Keratinocyte (primary cell): Measurements from ENCODE around the gene SEC14L5. TPM values are rescaled to one million over a fixed set of nuclear protein-coding genes. Genes with fewer than 3 reads are reported as not detected.

Experiments
- DNase-seq: peaks from one replicate; pipeline ENCODE4 v3.0.0-alpha.2; 2011; ENCODE audit warnings: low read depth, missing footprints, low spot score
- FAIRE-seq: peaks from 2 replicates; lab custom pipeline; 2011; peaks lifted over from hg19 to GRCh38; lab: Jason Lieb, UNC
- H2AFZ ChIP-seq: 2 replicates; pipeline ENCODE4 v1.6.0; 2012; ENCODE audit warnings: low read length, control low read depth, inconsistent platforms; ENCODE audit not compliant: control insufficient read depth
- H3K27ac ChIP-seq: 2 replicates; pipeline ENCODE4 v1.5.1; 2011; ENCODE audit warnings: low read length; ENCODE audit not compliant: control insufficient read depth, insufficient read depth
- H3K27me3 ChIP-seq: 3 replicates; pipeline ENCODE4 v1.6.0; 2011; ENCODE audit warnings: low read length; ENCODE audit not compliant: control insufficient read depth, insufficient read depth; ENCODE audit errors: extremely low read depth
- H3K36me3 ChIP-seq, 2 experiments: 2 replicates in 1 of 2; 3 replicates in 1 of 2; pipeline ENCODE4 v1.5.1; 2011; ENCODE audit warnings: low read length in 2 of 2, mild to moderate bottlenecking in 1 of 2; ENCODE audit not compliant: control insufficient read depth in 2 of 2, insufficient read depth in 2 of 2; ENCODE audit errors: extremely low read depth in 1 of 2
- H3K4me1 ChIP-seq: 3 replicates; pipeline ENCODE4 v1.5.1; 2011; ENCODE audit warnings: low read length; ENCODE audit not compliant: control insufficient read depth, insufficient read depth; ENCODE audit errors: extremely low read depth
- H3K4me2 ChIP-seq: 3 replicates; pipeline ENCODE4 v1.6.0; 2011; ENCODE audit warnings: low read depth, low read length; ENCODE audit not compliant: control insufficient read depth, insufficient read depth; ENCODE audit errors: extremely low read depth
- H3K4me3 ChIP-seq, 3 experiments: fragments of 200-600 bp in 1 of 3; sonication (generic) in 1 of 3; 2 replicates in 2 of 3; 3 replicates in 1 of 3; pipeline ENCODE4 v1.5.1; 2011 to 2016; ENCODE audit warnings: low read length in 3 of 3, mild to moderate bottlenecking in 3 of 3, control low read depth in 2 of 3, inconsistent platforms in 1 of 3, low read depth in 1 of 3, mixed read lengths in 1 of 3, mixed run types in 1 of 3, moderate library complexity in 1 of 3; ENCODE audit not compliant: control insufficient read depth in 2 of 3, insufficient read depth in 2 of 3; ENCODE audit errors: extremely low read depth in 1 of 3
- H3K79me2 ChIP-seq: 2 replicates; pipeline ENCODE4 v1.6.0; 2012; ENCODE audit warnings: low read length; ENCODE audit not compliant: control insufficient read depth, insufficient read depth
- H3K9ac ChIP-seq: 3 replicates; pipeline ENCODE4 v1.6.0; 2011; ENCODE audit warnings: low read length; ENCODE audit not compliant: control insufficient read depth, insufficient read depth; ENCODE audit errors: extremely low read depth
- H3K9me1 ChIP-seq: 3 replicates; pipeline ENCODE4 v1.6.0; 2011; ENCODE audit warnings: low read length; ENCODE audit not compliant: control insufficient read depth, insufficient read depth; ENCODE audit errors: extremely low read depth
- H3K9me3 ChIP-seq: 2 replicates; pipeline ENCODE4 v1.5.1; 2012; ENCODE audit warnings: low read depth, low read length; ENCODE audit not compliant: control insufficient read depth
- H4K20me1 ChIP-seq: 3 replicates; pipeline ENCODE4 v1.6.0; 2011; ENCODE audit warnings: low read length; ENCODE audit not compliant: control insufficient read depth, insufficient read depth; ENCODE audit errors: extremely low read depth
- EZH2 ChIP-seq: IDR thresholded peaks from one replicate; pipeline ENCODE4 v1.6.1; 2012; ENCODE audit warnings: inconsistent platforms, mild to moderate bottlenecking, low read length, moderate library complexity
- dilution Hi-C: fragments of 300-500 bp; cut with MboI; formaldehyde crosslinking; loops from one replicate; pipeline ENCODE4 v1.7.0; 2020; ENCODE audit warnings: low sequenced_read_pairs; ENCODE audit not compliant: extremely low pct_ligation_motif_present
- polyA plus RNA-seq, 5 experiments: library from polyadenylated mRNA; depleted of rRNA in 3 of 5; stranded (reverse) in 3 of 5; stranded (forward) in 1 of 5; unstranded in 1 of 5; fragments of >200 nt; gene quantifications; 1 replicate in 1 of 5; 2 replicates in 3 of 5; 3 replicates in 1 of 5; pipeline versions ENCODE4 v1.2.1 to v1.2.3, GENCODE V29; 2011 to 2012; ENCODE audit warnings: missing spikeins in 2 of 5, low read depth in 1 of 5, low replicate concordance in 1 of 5
- TF ChIP-seq, protein P1 (sequence below), 3 experiments: IDR thresholded peaks in 1 of 3; conservative IDR thresholded peaks in 1 of 3; optimal IDR thresholded peaks in 1 of 3; 2 replicates in 2 of 3; 3 replicates in 1 of 3; pipeline versions ENCODE3 to v1.5.1; 2011; ENCODE audit warnings: low read length in 3 of 3, mild to moderate bottlenecking in 3 of 3, moderate library complexity in 2 of 3, control low read depth in 1 of 3, inconsistent platforms in 1 of 3; ENCODE audit not compliant: insufficient read depth in 2 of 3; ENCODE audit errors: extremely low read depth in 1 of 3

SEC14L5 gene
- polyA plus RNA-seq, 1 donor (not counting 4 experiments of a cell fraction or from before 2014, with no cell fraction given): 0.08 TPM

DNA sequence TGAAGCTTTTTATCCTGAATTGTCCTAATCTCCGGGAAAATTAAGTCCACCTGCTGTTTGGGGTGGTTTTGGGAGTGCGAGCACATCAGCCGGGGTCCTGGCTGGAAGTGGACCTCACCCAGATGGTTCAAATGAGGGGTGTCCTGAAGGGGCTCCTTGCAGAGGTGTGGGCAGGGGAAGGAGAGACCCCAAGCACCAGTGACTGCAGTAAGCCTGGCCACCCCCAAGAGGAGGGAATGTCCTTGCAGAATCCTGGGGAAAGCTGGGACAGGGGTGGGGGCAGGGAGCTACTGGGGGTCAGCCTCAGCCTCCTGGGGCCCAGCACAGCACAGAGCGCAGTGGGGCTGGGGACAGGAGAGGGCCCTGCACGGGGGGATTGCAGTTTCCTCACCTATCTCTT, 46.2 kb downstream of the SEC14L5 start:
- no peaks in the 10 kb centered on the region for H3K27me3 ChIP-seq

DNA sequence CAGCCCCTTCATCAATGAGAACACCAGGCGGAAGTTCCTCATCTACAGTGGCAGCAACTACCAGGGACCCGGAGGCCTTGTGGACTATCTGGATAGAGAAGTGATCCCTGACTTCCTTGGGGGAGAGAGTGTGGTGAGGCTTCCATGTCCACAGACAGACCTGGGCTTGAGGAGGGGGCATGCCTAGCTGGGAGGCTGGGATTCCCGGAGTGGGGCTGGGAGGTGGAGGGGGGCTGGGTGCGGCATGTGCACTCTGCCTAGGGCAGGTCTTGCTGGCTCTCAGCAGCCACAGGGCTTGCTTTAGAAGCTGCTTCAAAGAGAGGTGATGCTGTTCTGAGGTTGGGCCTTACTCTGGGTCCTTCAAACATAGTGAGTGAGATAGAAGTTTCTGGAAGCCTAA, 47.8 kb downstream of the SEC14L5 start:
- Histone ChIP-seq H4K20me1 (no peaks in the 10 kb centered on the region), H3K27me3 (no peaks in the 10 kb centered on the region), H2AFZ (no peak overlapping the region), H3K4me3 (no peak overlapping the region), H3K27ac (no peak overlapping the region), H3K36me3 (no peaks in the 10 kb centered on the region), H3K4me2 (no peak overlapping the region), H3K4me1 (no peaks in the 10 kb centered on the region), H3K9me3 (no peaks in the 10 kb centered on the region), H3K79me2 (no peaks in the 10 kb centered on the region), H3K9ac (no peak overlapping the region), H3K9me1 (no peaks in the 10 kb centered on the region)
- dilution Hi-C loops: no loop called here
- DNase-seq: no peak
- TF ChIP-seq, protein P1, sequence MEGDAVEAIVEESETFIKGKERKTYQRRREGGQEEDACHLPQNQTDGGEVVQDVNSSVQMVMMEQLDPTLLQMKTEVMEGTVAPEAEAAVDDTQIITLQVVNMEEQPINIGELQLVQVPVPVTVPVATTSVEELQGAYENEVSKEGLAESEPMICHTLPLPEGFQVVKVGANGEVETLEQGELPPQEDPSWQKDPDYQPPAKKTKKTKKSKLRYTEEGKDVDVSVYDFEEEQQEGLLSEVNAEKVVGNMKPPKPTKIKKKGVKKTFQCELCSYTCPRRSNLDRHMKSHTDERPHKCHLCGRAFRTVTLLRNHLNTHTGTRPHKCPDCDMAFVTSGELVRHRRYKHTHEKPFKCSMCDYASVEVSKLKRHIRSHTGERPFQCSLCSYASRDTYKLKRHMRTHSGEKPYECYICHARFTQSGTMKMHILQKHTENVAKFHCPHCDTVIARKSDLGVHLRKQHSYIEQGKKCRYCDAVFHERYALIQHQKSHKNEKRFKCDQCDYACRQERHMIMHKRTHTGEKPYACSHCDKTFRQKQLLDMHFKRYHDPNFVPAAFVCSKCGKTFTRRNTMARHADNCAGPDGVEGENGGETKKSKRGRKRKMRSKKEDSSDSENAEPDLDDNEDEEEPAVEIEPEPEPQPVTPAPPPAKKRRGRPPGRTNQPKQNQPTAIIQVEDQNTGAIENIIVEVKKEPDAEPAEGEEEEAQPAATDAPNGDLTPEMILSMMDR (optimal IDR thresholded peaks at IDR 0.05 in 1 of 3, IDR thresholded peaks at IDR 0.05 in 1 of 3, conservative IDR thresholded peaks at IDR 0.05 in 1 of 3; ENCODE audit: extremely low read depth in 1 of 3, insufficient read depth in 2 of 3, low read length in 3 of 3): no peak
- no peak for TF ChIP-seq EZH2
- FAIRE-seq: no peak

More for the DNA sequence above, 46.2 kb downstream of the SEC14L5 start:
- Histone ChIP-seq H3K36me3 (no peaks in the 10 kb centered on the region), H4K20me1 (no peaks in the 10 kb centered on the region), H3K4me1 (no peaks in the 10 kb centered on the region), H3K79me2 (no peaks in the 10 kb centered on the region), H3K9me3 (no peaks in the 10 kb centered on the region), H3K9ac (no peak overlapping the region), H3K9me1 (no peaks in the 10 kb centered on the region), H3K4me2 (no peak overlapping the region), H3K4me3 (no peak overlapping the region), H2AFZ (no peak overlapping the region), H3K27ac (no peak overlapping the region)
- TF ChIP-seq, protein P1 (optimal IDR thresholded peaks at IDR 0.05 in 1 of 3, IDR thresholded peaks at IDR 0.05 in 1 of 3, conservative IDR thresholded peaks at IDR 0.05 in 1 of 3; ENCODE audit: extremely low read depth in 1 of 3, insufficient read depth in 2 of 3, low read length in 3 of 3): no peak
- TF ChIP-seq EZH2: no peak
- dilution Hi-C loops: no loop called here
- DNase-seq (no peak), FAIRE-seq (no peak)
